Glutamatergic neuron (in vitro differentiated cells): ENCODE results near the gene NECAP2. TPM values are rescaled to one million over a fixed set of nuclear protein-coding genes. Genes with fewer than 3 reads are reported as not detected.

Source experiments
- total RNA-seq: library from RNA; stranded (reverse); fragmentation: NEBNext Ultra II Directional; extraction: Animal tissue kit (Norgen Biotek cat#: 25700); gene quantifications from one replicate; pipeline ENCODE4 v1.2.1, GENCODE V29; 2021; ENCODE audit not compliant: unreplicated experiment

NECAP2 gene
- total RNA-seq, 1 donor from 2014 or later: 37.8 TPM

Other genes starting within 250 kb of the NECAP2 start
- 3.4 TPM for gene ARHGEF19, start 228.1 kb upstream of the NECAP2 start, total RNA-seq
- 3.5 TPM for gene CPLANE2, start 203.5 kb upstream of the NECAP2 start, total RNA-seq
- 27.7 TPM for gene FBXO42, start 88.2 kb upstream of the NECAP2 start, total RNA-seq
- gene SZRD1, start 73.5 kb upstream of the NECAP2 start, total RNA-seq: 64.5 TPM
- not detected for gene SPATA21, start 3.3 kb upstream of the NECAP2 start, total RNA-seq
- gene RNU1-1, start 73.6 kb downstream of the NECAP2 start, total RNA-seq: 3,598 TPM
- 41.8 TPM for gene NBPF1, start 172.8 kb downstream of the NECAP2 start, total RNA-seq
- gene RNU1-3, start 226.2 kb downstream of the NECAP2 start, total RNA-seq: 3,598 TPM